DOHH2 (cell line): ENCODE results near the gene ARID3C.

Experiments
- H3F3A ChIP-seq: fragments of 200-600 bp; sonication (generic), shearing (Covaris generic); 2 replicates; pipeline ENCODE4 v1.6.0; 2016; ENCODE audit warnings: antibody characterized with exemption, mild to moderate bottlenecking; ENCODE audit not compliant: control insufficient read depth, insufficient read depth
- H3K27ac ChIP-seq: fragments of 200-600 bp; sonication (generic); 2 replicates; pipeline ENCODE4 v1.5.1; 2014; ENCODE audit warnings: low read depth, mild to moderate bottlenecking, low read length, moderate library complexity
- H3K27me3 ChIP-seq: fragments of 200-600 bp; sonication (generic); 2 replicates; pipeline ENCODE4 v1.6.1; 2014; ENCODE audit warnings: mild to moderate bottlenecking, low read length, mixed read lengths; ENCODE audit not compliant: control insufficient read depth
- H3K36me3 ChIP-seq: fragments of 200-600 bp; sonication (generic); 2 replicates; pipeline ENCODE4 v1.6.1; 2014; ENCODE audit warnings: mild to moderate bottlenecking, low read length, moderate library complexity, mixed read lengths; ENCODE audit not compliant: control insufficient read depth
- H3K4me1 ChIP-seq: fragments of 200-600 bp; sonication (generic); 2 replicates; pipeline ENCODE4 v1.6.1; 2014; ENCODE audit warnings: mild to moderate bottlenecking, low read length, mixed read lengths; ENCODE audit not compliant: control insufficient read depth
- H3K4me2 ChIP-seq: fragments of 200-600 bp; sonication (generic); 2 replicates; pipeline ENCODE4 v1.6.0; 2014; ENCODE audit warnings: mild to moderate bottlenecking, low read length, moderate library complexity
- H3K4me3 ChIP-seq: fragments of 200-600 bp; sonication (generic); 2 replicates; pipeline ENCODE4 v1.5.1; 2014; ENCODE audit warnings: mild to moderate bottlenecking, low read length, mixed read lengths
- H3K79me2 ChIP-seq: fragments of 200-600 bp; sonication (generic); 2 replicates; pipeline ENCODE4 v1.6.1; 2014; ENCODE audit warnings: mild to moderate bottlenecking, low read length, mixed read lengths; ENCODE audit not compliant: control insufficient read depth
- H3K9me2 ChIP-seq: fragments of 200-600 bp; sonication (generic); replicated peaks from 2 replicates; pipeline ENCODE4 v1.6.1; 2014; ENCODE audit warnings: mild to moderate bottlenecking, low read length, mixed read lengths; ENCODE audit not compliant: control insufficient read depth
- H3K9me3 ChIP-seq: fragments of 200-600 bp; sonication (generic); 2 replicates; pipeline ENCODE4 v1.6.1; 2014; ENCODE audit warnings: antibody characterized with exemption, low read length, mixed read lengths; ENCODE audit not compliant: control insufficient read depth, insufficient read depth
- H4K20me1 ChIP-seq: fragments of 200-600 bp; sonication (generic); 2 replicates; pipeline ENCODE4 v1.6.0; 2014; ENCODE audit warnings: low read depth, mild to moderate bottlenecking, antibody characterized with exemption, low read length, moderate library complexity; ENCODE audit not compliant: control insufficient read depth, insufficient read depth
- CTCF ChIP-seq: fragments of 200-600 bp; sonication (generic); IDR thresholded peaks from one replicate; pipeline ENCODE4 v1.5.1; 2014; ENCODE audit warnings: antibody characterized with exemption, mild to moderate bottlenecking, low read depth, low read length; ENCODE audit not compliant: poor library complexity, severe bottlenecking
- EZH2phosphoT487 ChIP-seq: fragments of 200-600 bp; sonication (generic); IDR thresholded peaks from 2 replicates; pipeline ENCODE4 v1.6.1; 2017; ENCODE audit warnings: borderline replicate concordance, mild to moderate bottlenecking, antibody characterized with exemption, low read length, moderate library complexity, mixed read lengths

The ARID3C gene

GRCh38 chr9:34579104-34579807 lies 49.6 kb downstream of the ARID3C start:
- no peak overlapping the region for H3K4me2 ChIP-seq

DNA sequence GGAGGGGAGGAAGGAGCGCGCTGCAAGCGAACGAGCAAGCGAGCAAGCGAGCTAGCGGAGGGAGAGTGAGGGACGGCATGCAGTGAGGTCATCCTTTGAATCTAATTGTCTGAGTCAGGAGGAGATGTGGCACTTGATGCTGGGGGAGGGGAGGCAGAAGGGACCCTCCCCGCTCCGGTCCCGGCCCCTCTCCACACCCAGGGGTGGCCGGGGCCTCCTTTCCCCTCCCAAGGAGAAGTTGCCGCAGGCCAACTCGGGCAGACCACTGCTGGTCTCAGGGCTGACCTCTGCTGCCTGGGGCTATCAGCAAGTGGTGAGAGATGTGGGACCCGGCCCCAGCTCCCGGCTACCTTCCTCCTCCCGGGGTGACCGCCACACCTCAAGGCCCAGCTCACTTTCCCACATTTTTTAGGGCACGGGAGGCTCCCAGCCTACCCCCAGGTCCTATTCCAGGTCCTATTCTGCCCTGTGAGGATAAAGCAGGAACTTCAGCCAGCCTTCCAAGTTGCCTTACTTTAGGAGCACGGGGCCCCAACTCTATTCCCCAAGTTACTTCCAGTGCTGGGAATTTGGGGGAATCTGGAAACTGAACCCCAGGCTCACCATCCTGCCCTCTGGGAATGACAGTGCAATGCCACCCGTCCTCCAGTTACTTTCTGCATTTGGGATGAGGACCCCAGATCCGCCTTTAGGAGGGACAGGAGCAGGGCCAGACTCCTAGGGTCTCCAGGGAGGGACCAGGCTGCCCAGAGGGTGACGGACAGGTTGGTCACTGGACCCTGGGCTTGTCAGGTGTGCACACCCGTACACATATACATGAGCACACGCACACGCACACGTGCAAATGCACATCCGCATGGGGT lies 50.4 kb downstream of the ARID3C start:
- Histone ChIP-seq H3F3A (no peaks in the 10 kb centered on the region), H3K4me3 (no peak overlapping the region), H3K27me3 (peaks cover 39% of the 10 kb centered on the region), H4K20me1 (no peaks in the 10 kb centered on the region), H3K36me3 (no peaks in the 10 kb centered on the region), H3K27ac (no peak overlapping the region), H3K4me1 (no peaks in the 10 kb centered on the region), H3K4me2 (no peak overlapping the region), H3K9me2 (no peaks in the 10 kb centered on the region), H3K79me2 (no peaks in the 10 kb centered on the region), H3K9me3 (no peaks in the 10 kb centered on the region)
- TF ChIP-seq EZH2phosphoT487 (no peak), CTCF (no peak)

More at GRCh38 chr9:34579104-34579807, 49.6 kb downstream of the ARID3C start:
- Histone ChIP-seq H3K9me2 (no peaks in the 10 kb centered on the region), H3F3A (no peaks in the 10 kb centered on the region), H4K20me1 (no peaks in the 10 kb centered on the region), H3K4me1 (no peaks in the 10 kb centered on the region), H3K27ac (no peak overlapping the region), H3K79me2 (no peaks in the 10 kb centered on the region), H3K9me3 (no peaks in the 10 kb centered on the region), H3K27me3 (peaks cover 39% of the 10 kb centered on the region), H3K4me3 (no peak overlapping the region), H3K36me3 (no peaks in the 10 kb centered on the region)
- TF ChIP-seq CTCF (no peak), EZH2phosphoT487 (no peak)

GRCh38 chr9:34577400-34578240 lies 51.2 kb downstream of the ARID3C start:
- H3K4me3 ChIP-seq, result no peak overlapping the region
- H3K27me3 ChIP-seq, result peaks cover 39% of the 10 kb centered on the region
- no peaks in the 10 kb centered on the region for H4K20me1 ChIP-seq
- H3K36me3 ChIP-seq, result no peaks in the 10 kb centered on the region
- no peaks in the 10 kb centered on the region for H3K4me1 ChIP-seq
- H3K9me2 ChIP-seq, result no peaks in the 10 kb centered on the region
- no peak for TF ChIP-seq EZH2phosphoT487
- H3K79me2 ChIP-seq, result no peaks in the 10 kb centered on the region
- no peaks in the 10 kb centered on the region for H3F3A ChIP-seq
- no peaks in the 10 kb centered on the region for H3K9me3 ChIP-seq
- no peak overlapping the region for H3K4me2 ChIP-seq
- H3K27ac ChIP-seq, result no peak overlapping the region
